Measurements from ENCODE around the gene CACNB4. TPM values are rescaled to one million over a fixed set of nuclear protein-coding genes. Genes with fewer than 3 reads are reported as not detected.
"Not testable (repeated sequence)": the region's sequence is repeated elsewhere in the genome, so short reads cannot be mapped to it uniquely, and the experiment has no call there.

The CACNB4 gene
- total RNA-seq, 1 experiment from 2014 or later = not detected

GRCh38 chr2:151953467-151953866, 145.4 kb downstream of the CACNB4 start:
- Histone ChIP-seq H3K36me3 (no peaks in the 10 kb centered on the region), H3K9me3 (no peaks in the 10 kb centered on the region), H3K4me3 (no peak overlapping the region), H3K27me3 (no peaks in the 10 kb centered on the region; the same call in 1 of the 2 replicates)
- no peak for DNase-seq

DNA sequence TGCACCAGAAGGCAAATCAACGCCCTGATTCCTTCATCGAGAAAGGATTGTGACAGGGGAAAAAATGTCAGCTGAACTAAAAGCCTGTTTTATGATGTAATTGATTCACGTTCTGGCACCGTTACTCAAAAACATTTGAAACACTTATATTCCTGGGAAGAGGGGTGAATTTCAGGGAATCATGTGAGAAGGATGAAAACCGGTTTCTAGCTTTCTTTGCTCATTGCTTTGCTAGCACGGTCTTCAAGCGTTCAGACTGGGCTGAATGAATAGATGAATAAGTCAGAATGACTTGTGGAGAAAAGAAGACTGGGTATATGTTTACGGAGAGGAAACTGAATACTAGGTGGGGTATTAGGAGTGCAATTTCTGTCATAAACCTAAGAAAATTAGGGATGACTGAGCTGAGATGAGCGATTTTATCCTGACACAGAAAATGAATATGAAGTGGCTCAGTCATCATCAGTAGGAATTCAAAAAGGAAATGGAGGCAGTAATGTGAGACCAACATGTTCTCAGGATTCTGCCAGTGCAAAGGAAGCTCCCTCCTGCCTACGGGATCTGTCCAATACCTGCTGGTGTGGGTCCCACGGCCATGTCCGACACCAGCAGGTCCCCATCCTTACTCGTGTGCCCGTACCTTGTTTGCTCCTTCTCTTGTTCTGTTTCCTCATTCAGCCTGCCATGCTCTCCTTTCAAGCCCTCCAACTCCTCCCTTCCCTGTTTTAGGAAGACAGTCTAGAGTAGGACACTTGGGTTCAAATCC, 146.0 kb downstream of the CACNB4 start:
- H3K9me3 ChIP-seq = no peaks in the 10 kb centered on the region; the same call in 1 of the 2 replicates
- H3K27me3 ChIP-seq = no peaks in the 10 kb centered on the region; the same call in 1 of the 2 replicates
- H3K4me3 ChIP-seq = no peak overlapping the region
- H3K36me3 ChIP-seq = no peaks in the 10 kb centered on the region
- DNase-seq = no peak

DNA sequence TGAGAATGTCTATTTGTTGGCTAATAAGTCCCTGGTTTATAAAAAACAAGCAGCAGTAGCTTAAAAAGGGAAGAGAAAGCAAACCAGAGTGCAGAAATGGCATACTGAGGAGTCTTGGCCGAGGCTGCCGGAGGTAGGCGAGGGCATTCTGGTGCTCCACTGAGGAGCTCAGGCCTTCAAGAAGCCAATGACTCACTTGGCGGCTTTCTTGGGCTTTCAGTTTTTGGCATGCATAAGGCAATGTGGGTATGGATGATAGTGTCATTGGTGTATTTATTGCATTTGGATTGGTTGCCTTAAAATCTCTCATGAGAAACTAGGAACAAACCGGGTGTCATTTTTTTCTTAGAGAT, 151.1 kb downstream of the CACNB4 start:
- no peaks in the 10 kb centered on the region; the same call in 1 of the 2 replicates for H3K9me3 ChIP-seq
- no peak overlapping the region for H3K4me3 ChIP-seq
- peak; percentile 88 for DNase-seq
- H3K27me3 ChIP-seq = no peaks in the 10 kb centered on the region
- no peaks in the 10 kb centered on the region for H3K36me3 ChIP-seq

- Histone ChIP-seq H3K9me3 (no peaks in the 10 kb centered on the region; the same call in 1 of the 2 replicates), H3K4me3 (no peak overlapping the region), H3K36me3 (no peaks in the 10 kb centered on the region), H3K27me3 (no peaks in the 10 kb centered on the region)
- peak; percentile 20 for DNase-seq
These were observed 151.7 kb downstream of the CACNB4 start for GRCh38 chr2:151946899-151947812.

GRCh38 chr2:151946250-151946884, 152.5 kb downstream of the CACNB4 start:
- DNase-seq = no peak
- Histone ChIP-seq H3K4me3 (no peak overlapping the region), H3K36me3 (no peaks in the 10 kb centered on the region), H3K9me3 (no peaks in the 10 kb centered on the region; the same call in 1 of the 2 replicates), H3K27me3 (no peaks in the 10 kb centered on the region)

GRCh38 chr2:151945602-151946001, 153.2 kb downstream of the CACNB4 start:
- H3K27me3 ChIP-seq = no peaks in the 10 kb centered on the region
- no peak overlapping the region for H3K4me3 ChIP-seq
- no peaks in the 10 kb centered on the region for H3K36me3 ChIP-seq
- H3K9me3 ChIP-seq = no peaks in the 10 kb centered on the region; the same call in 1 of the 2 replicates
- DNase-seq = no peak

DNA sequence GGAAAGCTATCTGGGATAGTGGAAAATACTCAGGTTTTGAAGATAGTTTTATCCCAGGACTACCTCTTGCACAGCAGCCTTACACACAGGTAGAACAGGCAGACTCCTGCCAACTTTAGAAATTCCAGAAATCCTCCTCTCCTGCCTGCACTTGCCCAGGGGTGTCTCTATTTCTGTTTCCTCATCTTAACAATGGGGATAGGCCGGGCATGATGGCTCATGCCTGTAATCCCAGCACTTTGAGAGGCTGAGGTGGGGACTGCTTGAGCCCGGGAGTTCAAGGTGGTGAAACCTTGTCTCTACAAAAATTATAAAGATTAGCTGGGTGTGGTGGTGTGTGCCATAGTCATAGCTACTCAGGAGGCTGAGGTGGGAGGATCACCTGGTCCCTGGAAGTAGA, 153.7 kb downstream of the CACNB4 start:
- Histone ChIP-seq H3K36me3 (no peaks in the 10 kb centered on the region), H3K9me3 (no peaks in the 10 kb centered on the region; the same call in 1 of the 2 replicates)
- DNase-seq = no peak

GRCh38 chr2:151943461-151943860, 155.4 kb downstream of the CACNB4 start:
- Histone ChIP-seq H3K4me3 (no peak overlapping the region), H3K27me3 (no peaks in the 10 kb centered on the region), H3K9me3 (no peaks in the 10 kb centered on the region; the same call in 1 of the 2 replicates), H3K36me3 (no peaks in the 10 kb centered on the region)
- no peak for DNase-seq

More for the DNA sequence above, 153.7 kb downstream of the CACNB4 start:
- H3K27me3 ChIP-seq = no peaks in the 10 kb centered on the region
- H3K4me3 ChIP-seq = no peak overlapping the region

DNA sequence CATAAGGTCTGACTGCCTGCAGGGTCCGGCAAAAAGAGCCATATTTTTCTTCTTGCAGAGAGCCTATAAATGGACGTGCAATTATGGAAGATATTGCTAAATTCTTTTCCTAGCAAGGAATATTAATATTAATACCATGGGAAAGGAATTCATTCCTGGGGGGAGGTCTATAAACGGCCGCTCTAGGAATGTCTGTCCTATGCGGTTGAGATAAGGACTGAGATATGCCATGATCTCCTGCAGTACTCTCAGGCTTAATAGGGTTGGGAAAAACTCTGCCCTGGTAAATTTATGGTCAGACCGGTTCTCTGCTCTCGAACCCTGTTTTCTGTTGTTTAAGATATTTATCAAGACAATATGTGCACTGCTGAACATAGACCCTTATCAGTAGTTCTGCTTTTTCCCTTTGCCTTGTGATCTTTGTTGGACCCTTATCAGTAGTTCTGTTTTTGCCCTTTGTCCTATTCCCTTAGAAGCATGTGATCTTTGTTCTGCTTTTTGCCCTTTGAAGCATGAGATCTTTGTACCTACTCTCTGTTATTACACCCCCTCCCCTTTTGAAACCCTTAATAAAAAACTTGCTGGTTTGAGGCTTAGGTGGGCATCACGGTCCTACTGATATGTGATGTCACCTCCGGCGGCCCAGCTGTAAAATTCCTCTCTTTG, 156.2 kb downstream of the CACNB4 start:
- not testable (repeated sequence) for H3K36me3 ChIP-seq, H3K4me3 ChIP-seq, H3K27me3 ChIP-seq, H3K9me3 ChIP-seq, DNase-seq

GRCh38 chr2:151937966-151938365, 160.9 kb downstream of the CACNB4 start:
- H3K36me3 ChIP-seq = no peaks in the 10 kb centered on the region
- H3K9me3 ChIP-seq = no peaks in the 10 kb centered on the region
- H3K27me3 ChIP-seq = no peaks in the 10 kb centered on the region
- DNase-seq = no peak
- no peak overlapping the region for H3K4me3 ChIP-seq

GRCh38 chr2:151936626-151937025, 162.2 kb downstream of the CACNB4 start:
- DNase-seq = no peak
- H3K9me3 ChIP-seq = no peaks in the 10 kb centered on the region
- no peaks in the 10 kb centered on the region for H3K27me3 ChIP-seq
- no peaks in the 10 kb centered on the region for H3K36me3 ChIP-seq
- H3K4me3 ChIP-seq = no peak overlapping the region

- Histone ChIP-seq H3K9me3 (no peaks in the 10 kb centered on the region), H3K27me3 (no peaks in the 10 kb centered on the region), H3K4me3 (no peak overlapping the region), H3K36me3 (no peaks in the 10 kb centered on the region)
- no peak for DNase-seq
These were observed 165.5 kb downstream of the CACNB4 start for GRCh38 chr2:151933266-151933804.

- no peak for DNase-seq
These were observed 167.1 kb downstream of the CACNB4 start for GRCh38 chr2:151931756-151932155.

GRCh38 chr2:151931030-151931611, 167.7 kb downstream of the CACNB4 start:
- Histone ChIP-seq H3K36me3 (no peaks in the 10 kb centered on the region), H3K4me3 (no peak overlapping the region), H3K27me3 (peaks cover 2% of the 10 kb centered on the region; the same call in 1 of the 2 replicates), H3K9me3 (no peaks in the 10 kb centered on the region)
- DNase-seq = no peak

More at GRCh38 chr2:151931756-151932155, 167.1 kb downstream of the CACNB4 start:
- Histone ChIP-seq H3K4me3 (no peak overlapping the region), H3K27me3 (peaks cover 2% of the 10 kb centered on the region; the same call in 1 of the 2 replicates), H3K9me3 (no peaks in the 10 kb centered on the region), H3K36me3 (no peaks in the 10 kb centered on the region)

DNA sequence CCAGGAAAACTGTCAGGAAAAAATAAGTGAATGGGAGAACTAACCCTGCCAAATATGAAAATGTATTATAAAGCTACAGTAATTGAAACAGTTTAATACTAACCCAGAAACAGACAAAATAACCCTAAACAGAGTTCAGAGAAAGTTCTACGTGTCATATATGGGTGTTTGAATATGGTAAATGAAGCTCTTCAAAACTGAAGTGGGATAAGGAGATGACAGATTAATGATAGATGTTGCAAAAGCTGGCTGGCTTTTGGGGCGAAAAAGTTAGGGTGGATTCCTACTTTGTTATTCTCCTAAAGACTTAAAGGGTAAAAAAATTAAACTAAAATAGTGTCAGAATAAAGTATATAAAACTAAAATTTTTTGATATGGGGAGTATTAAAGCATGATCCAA, 168.8 kb downstream of the CACNB4 start:
- no peak for DNase-seq
- Histone ChIP-seq H3K4me3 (no peak overlapping the region), H3K27me3 (peaks cover 2% of the 10 kb centered on the region; the same call in 1 of the 2 replicates)

DNA sequence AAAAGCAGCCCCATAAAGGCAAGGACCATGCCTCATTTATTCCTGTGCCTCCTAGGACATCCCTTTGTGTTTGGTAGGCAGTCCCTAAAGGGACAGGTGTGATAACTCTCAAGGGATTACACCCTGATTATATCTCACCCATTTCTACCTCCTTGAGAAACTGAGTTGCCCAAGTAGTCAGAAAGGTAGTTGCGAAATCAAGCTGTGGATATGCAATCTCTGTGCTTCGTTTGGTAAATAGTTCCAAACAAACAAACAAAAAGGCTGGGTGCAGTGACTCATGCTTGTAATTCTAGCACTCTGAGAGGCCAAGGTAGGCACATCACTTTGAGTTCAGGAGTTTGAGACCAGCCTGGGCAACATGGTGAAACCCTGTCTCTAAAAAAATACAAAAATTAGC, 170.5 kb downstream of the CACNB4 start:
- DNase-seq = no peak
- Histone ChIP-seq H3K27me3 (peaks cover 2% of the 10 kb centered on the region; the same call in 1 of the 2 replicates), H3K4me3 (no peak overlapping the region), H3K9me3 (no peaks in the 10 kb centered on the region), H3K36me3 (no peaks in the 10 kb centered on the region)

More for the DNA sequence above, 168.8 kb downstream of the CACNB4 start:
- H3K36me3 ChIP-seq = no peaks in the 10 kb centered on the region
- H3K9me3 ChIP-seq = no peaks in the 10 kb centered on the region

Data from MG63 (cell line).